Measurements from ENCODE around the gene FERMT1. TPM values are rescaled to one million over a fixed set of nuclear protein-coding genes. Genes with fewer than 3 reads are reported as not detected.

Gene FERMT1
- total RNA-seq, 1 experiment from 2014 or later, result 30.1 TPM

DNA sequence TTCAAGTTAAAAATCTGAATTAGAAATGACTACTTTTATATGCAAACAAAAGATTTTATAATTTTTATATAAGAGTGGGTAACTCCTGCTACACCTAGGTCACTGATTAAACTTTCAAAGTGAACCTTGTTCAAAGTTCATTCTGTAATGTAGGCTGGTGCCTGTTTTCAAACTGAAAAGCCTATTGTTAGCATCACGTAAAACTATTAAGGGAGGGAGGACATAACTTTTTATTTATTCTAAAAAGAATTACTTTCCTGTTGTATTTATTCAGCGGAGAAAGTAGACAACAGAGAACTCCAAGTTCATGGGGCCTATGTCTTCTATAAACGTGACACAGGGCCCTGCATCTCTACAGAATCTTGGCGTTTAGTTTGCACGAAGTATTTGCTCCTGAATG is 27.4 kb downstream of the FERMT1 start:
- ChIA-PET POLR2A (no interaction called here), CTCF (no interaction called here)
- DNase-seq, result no peak
- no peak overlapping the region for H3K4me3 Mint-ChIP-seq (ENCODE audit: unreplicated experiment)
- Histone ChIP-seq H3K4me3 (ENCODE audit: low read depth, low read length) (no peak overlapping the region), H3K4me1 (no peaks in the 10 kb centered on the region), H3K9me3 (no peaks in the 10 kb centered on the region), H3K36me3 (ENCODE audit: control insufficient read depth, insufficient read depth, low read length) (no peaks in the 10 kb centered on the region), H3K27me3 (replicated peaks; ENCODE audit: control insufficient read depth, insufficient read depth, low read length) (no peaks in the 10 kb centered on the region)
- H3K4me1 Mint-ChIP-seq (ENCODE audit: low read depth, unreplicated experiment), result no peaks in the 10 kb centered on the region
- H3K36me3 Mint-ChIP-seq (ENCODE audit: insufficient read depth, unreplicated experiment), result peaks cover 32% of the 10 kb centered on the region
- no peak overlapping the region for H3K27ac Mint-ChIP-seq (ENCODE audit: unreplicated experiment)
- BruUV-seq (replicated peaks), result no TSS peak
- intact Hi-C loops (cut with micrococcal nuclease; ENCODE audit: unreplicated experiment), result no loop called here
- H3K27me3 Mint-ChIP-seq (ENCODE audit: insufficient read depth, unreplicated experiment), result no peaks in the 10 kb centered on the region
- TF ChIP-seq, protein P1, sequence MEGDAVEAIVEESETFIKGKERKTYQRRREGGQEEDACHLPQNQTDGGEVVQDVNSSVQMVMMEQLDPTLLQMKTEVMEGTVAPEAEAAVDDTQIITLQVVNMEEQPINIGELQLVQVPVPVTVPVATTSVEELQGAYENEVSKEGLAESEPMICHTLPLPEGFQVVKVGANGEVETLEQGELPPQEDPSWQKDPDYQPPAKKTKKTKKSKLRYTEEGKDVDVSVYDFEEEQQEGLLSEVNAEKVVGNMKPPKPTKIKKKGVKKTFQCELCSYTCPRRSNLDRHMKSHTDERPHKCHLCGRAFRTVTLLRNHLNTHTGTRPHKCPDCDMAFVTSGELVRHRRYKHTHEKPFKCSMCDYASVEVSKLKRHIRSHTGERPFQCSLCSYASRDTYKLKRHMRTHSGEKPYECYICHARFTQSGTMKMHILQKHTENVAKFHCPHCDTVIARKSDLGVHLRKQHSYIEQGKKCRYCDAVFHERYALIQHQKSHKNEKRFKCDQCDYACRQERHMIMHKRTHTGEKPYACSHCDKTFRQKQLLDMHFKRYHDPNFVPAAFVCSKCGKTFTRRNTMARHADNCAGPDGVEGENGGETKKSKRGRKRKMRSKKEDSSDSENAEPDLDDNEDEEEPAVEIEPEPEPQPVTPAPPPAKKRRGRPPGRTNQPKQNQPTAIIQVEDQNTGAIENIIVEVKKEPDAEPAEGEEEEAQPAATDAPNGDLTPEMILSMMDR (IDR thresholded peaks at IDR 0.05; ENCODE audit: insufficient read depth in 1 of 2, low read depth in 1 of 2, low read length in 1 of 2, severe bottlenecking in 1 of 2, unreplicated experiment in 1 of 2), result no peak
- no peaks in the 10 kb centered on the region for H3K9me3 Mint-ChIP-seq (ENCODE audit: unreplicated experiment)

DNA sequence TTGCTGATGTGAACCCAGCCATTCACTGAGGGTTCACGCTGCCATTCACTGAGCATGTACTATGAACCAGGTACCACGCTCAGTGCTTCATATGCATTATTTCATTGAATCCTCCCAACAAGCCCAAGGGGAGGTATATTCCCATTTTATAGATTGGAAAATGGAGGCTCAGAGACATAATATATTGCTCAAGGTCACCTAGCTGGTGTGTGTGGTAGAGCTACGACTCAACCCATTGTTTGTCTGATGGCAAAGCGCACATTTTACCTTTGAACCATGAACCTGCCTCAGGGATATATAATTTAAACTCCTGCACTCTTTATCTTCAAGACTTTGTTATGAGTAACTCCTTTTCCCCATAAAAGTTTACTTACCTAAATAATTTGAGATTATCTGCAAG is 28.3 kb downstream of the FERMT1 start:
- POLR2A ChIA-PET, result no interaction called here
- Histone ChIP-seq H3K9me3 (no peaks in the 10 kb centered on the region), H3K27me3 (replicated peaks; ENCODE audit: control insufficient read depth, insufficient read depth, low read length) (no peaks in the 10 kb centered on the region), H3K4me1 (no peaks in the 10 kb centered on the region), H3K4me3 (ENCODE audit: low read depth, low read length) (no peak overlapping the region), H3K36me3 (ENCODE audit: control insufficient read depth, insufficient read depth, low read length) (no peaks in the 10 kb centered on the region)
- H3K27me3 Mint-ChIP-seq (ENCODE audit: insufficient read depth, unreplicated experiment), result no peaks in the 10 kb centered on the region
- peaks cover 37% of the 10 kb centered on the region for H3K36me3 Mint-ChIP-seq (ENCODE audit: insufficient read depth, unreplicated experiment)
- intact Hi-C loops (cut with micrococcal nuclease; ENCODE audit: unreplicated experiment), result no loop called here
- H3K4me1 Mint-ChIP-seq (ENCODE audit: low read depth, unreplicated experiment), result no peaks in the 10 kb centered on the region
- BruUV-seq (replicated peaks), result no TSS peak
- CTCF ChIA-PET, result no interaction called here
- no peaks in the 10 kb centered on the region for H3K9me3 Mint-ChIP-seq (ENCODE audit: unreplicated experiment)
- H3K27ac Mint-ChIP-seq (ENCODE audit: unreplicated experiment), result no peak overlapping the region
- DNase-seq, result no peak
- TF ChIP-seq, protein P1 (IDR thresholded peaks at IDR 0.05; ENCODE audit: insufficient read depth in 1 of 2, low read depth in 1 of 2, low read length in 1 of 2, severe bottlenecking in 1 of 2, unreplicated experiment in 1 of 2), result no peak
- no peak overlapping the region for H3K4me3 Mint-ChIP-seq (ENCODE audit: unreplicated experiment)

DNA sequence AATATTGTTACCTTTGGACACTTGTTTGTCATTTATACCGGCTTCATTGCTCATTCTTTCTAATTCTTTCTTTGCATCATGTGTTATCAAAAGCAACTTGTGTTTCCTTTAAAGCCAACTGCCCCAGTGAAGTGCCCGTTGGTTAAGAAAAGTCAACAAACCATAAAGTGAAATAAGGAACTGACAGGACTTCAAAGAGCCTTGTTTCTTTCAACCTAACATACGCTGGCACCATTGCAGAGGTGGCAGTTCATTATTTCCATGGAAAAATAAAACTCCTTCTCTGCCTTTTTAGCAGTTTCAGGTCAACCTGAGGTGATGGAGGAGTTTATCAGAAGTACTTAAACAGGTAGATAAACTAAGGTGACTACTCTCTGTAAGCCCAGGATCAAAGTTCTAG is 28.8 kb downstream of the FERMT1 start:
- no TSS peak for BruUV-seq (replicated peaks)
- H3K4me1 Mint-ChIP-seq (ENCODE audit: low read depth, unreplicated experiment), result no peaks in the 10 kb centered on the region
- H3K9me3 Mint-ChIP-seq (ENCODE audit: unreplicated experiment), result no peaks in the 10 kb centered on the region
- no peaks in the 10 kb centered on the region for H3K9me3 ChIP-seq
- TF ChIP-seq, protein P1 (IDR thresholded peaks at IDR 0.05; ENCODE audit: insufficient read depth in 1 of 2, low read depth in 1 of 2, low read length in 1 of 2, severe bottlenecking in 1 of 2, unreplicated experiment in 1 of 2), result no peak
- H3K27me3 Mint-ChIP-seq (ENCODE audit: insufficient read depth, unreplicated experiment), result no peaks in the 10 kb centered on the region
- H3K27me3 ChIP-seq (replicated peaks; ENCODE audit: control insufficient read depth, insufficient read depth, low read length), result no peaks in the 10 kb centered on the region
- no peaks in the 10 kb centered on the region for H3K36me3 ChIP-seq (ENCODE audit: control insufficient read depth, insufficient read depth, low read length)
- no peaks in the 10 kb centered on the region for H3K4me1 ChIP-seq
- H3K27ac Mint-ChIP-seq (ENCODE audit: unreplicated experiment), result no peak overlapping the region
- DNase-seq, result no peak
- POLR2A ChIA-PET, result no interaction called here
- CTCF ChIA-PET, result no interaction called here
- H3K36me3 Mint-ChIP-seq (ENCODE audit: insufficient read depth, unreplicated experiment), result peaks cover 37% of the 10 kb centered on the region
- H3K4me3 ChIP-seq (ENCODE audit: low read depth, low read length), result no peak overlapping the region
- intact Hi-C loops (cut with micrococcal nuclease; ENCODE audit: unreplicated experiment), result no loop called here
- no peak overlapping the region for H3K4me3 Mint-ChIP-seq (ENCODE audit: unreplicated experiment)
